ENCODE results near the gene PTMS. TPM values are rescaled to one million over a fixed set of nuclear protein-coding genes. Genes with fewer than 3 reads are reported as not detected.
A peak's percentile ranks its signal among the peaks of the same experiment; 100 is the strongest.
"Not testable (repeated sequence)": the region's sequence is repeated elsewhere in the genome, so short reads cannot be mapped to it uniquely, and the experiment has no call there.

PTMS gene
- total and polyA plus RNA-seq, 2 donors (not counting 1 experiment from before 2014, with no cell fraction given), result 63.6 to 312 TPM

- Histone ChIP-seq H3K27ac (ENCODE audit: insufficient read depth, low read length) (no peak overlapping the region), H3K4me3 (replicated peaks in 1 of 4; ENCODE audit: control extremely low read depth in 1 of 4, insufficient read depth in 1 of 4, low read depth in 3 of 4, low read length in 4 of 4) (no peak overlapping the region), H3K4me2 (ENCODE audit: extremely low read depth, insufficient read depth, low read length) (peak overlapping the region; percentile 4), H3K36me3 (ENCODE audit: control insufficient read depth, insufficient read depth, low read length) (peaks cover 5% of the 10 kb centered on the region), H3K4me1 (ENCODE audit: control insufficient read depth, extremely low read depth, insufficient read depth, low read length) (peaks cover 6% of the 10 kb centered on the region), H3K27me3 (ENCODE audit: control insufficient read depth, insufficient read depth, low read length) (no peaks in the 10 kb centered on the region), H3K79me2 (ENCODE audit: control insufficient read depth, insufficient read depth, low read length) (no peaks in the 10 kb centered on the region), H3K9me3 (ENCODE audit: control insufficient read depth, insufficient read depth, low read depth, low read length) (no peaks in the 10 kb centered on the region), H2AFZ (ENCODE audit: low read length) (no peak overlapping the region), H4K20me1 (ENCODE audit: control insufficient read depth, extremely low read depth, insufficient read depth, low read length) (no peaks in the 10 kb centered on the region), H3K9ac (ENCODE audit: insufficient read depth, low read length) (no peak overlapping the region)
- DNase-seq (ENCODE audit: low read depth in 2 of 2), result peak; percentile 58 to 65
- peak; percentile 69 to 77 for TF ChIP-seq CTCF (conservative IDR thresholded peaks at IDR 0.05 in 1 of 2, IDR thresholded peaks at IDR 0.05 in 1 of 2; ENCODE audit: low read depth in 1 of 2, low read length in 2 of 2)
- TF ChIP-seq EZH2 (IDR thresholded peaks at IDR 0.05; ENCODE audit: low read length, missing control alignments), result no peak
Measured at GRCh38 chr12:6735448-6736191, 30.5 kb upstream of the PTMS start.

GRCh38 chr12:6736754-6737153 is 29.4 kb upstream of the PTMS start:
- Histone ChIP-seq H3K4me2 (ENCODE audit: extremely low read depth, insufficient read depth, low read length) (no peak overlapping the region), H3K4me1 (ENCODE audit: control insufficient read depth, extremely low read depth, insufficient read depth, low read length) (peaks cover 6% of the 10 kb centered on the region), H3K27me3 (ENCODE audit: control insufficient read depth, insufficient read depth, low read length) (no peaks in the 10 kb centered on the region), H2AFZ (ENCODE audit: low read length) (no peak overlapping the region), H4K20me1 (ENCODE audit: control insufficient read depth, extremely low read depth, insufficient read depth, low read length) (no peaks in the 10 kb centered on the region), H3K27ac (ENCODE audit: insufficient read depth, low read length) (no peak overlapping the region), H3K36me3 (ENCODE audit: control insufficient read depth, insufficient read depth, low read length) (peaks cover 1% of the 10 kb centered on the region), H3K9me3 (ENCODE audit: control insufficient read depth, insufficient read depth, low read depth, low read length) (no peaks in the 10 kb centered on the region), H3K9ac (ENCODE audit: insufficient read depth, low read length) (no peak overlapping the region), H3K79me2 (ENCODE audit: control insufficient read depth, insufficient read depth, low read length) (no peaks in the 10 kb centered on the region), H3K4me3 (replicated peaks in 1 of 4; ENCODE audit: control extremely low read depth in 1 of 4, insufficient read depth in 1 of 4, low read depth in 3 of 4, low read length in 4 of 4) (no peak overlapping the region)
- no peak for DNase-seq (ENCODE audit: low read depth in 2 of 2)
- no peak for TF ChIP-seq EZH2 (IDR thresholded peaks at IDR 0.05; ENCODE audit: low read length, missing control alignments)
- no peak for TF ChIP-seq CTCF (conservative IDR thresholded peaks at IDR 0.05 in 1 of 2, IDR thresholded peaks at IDR 0.05 in 1 of 2; ENCODE audit: low read depth in 1 of 2, low read length in 2 of 2)

GRCh38 chr12:6742080-6742479 is 24.1 kb upstream of the PTMS start:
- not testable (repeated sequence) for H3K27ac ChIP-seq (ENCODE audit: insufficient read depth, low read length); H3K4me1 ChIP-seq (ENCODE audit: control insufficient read depth, extremely low read depth, insufficient read depth, low read length); H4K20me1 ChIP-seq (ENCODE audit: control insufficient read depth, extremely low read depth, insufficient read depth, low read length); H3K4me2 ChIP-seq (ENCODE audit: extremely low read depth, insufficient read depth, low read length); H3K79me2 ChIP-seq (ENCODE audit: control insufficient read depth, insufficient read depth, low read length); H3K36me3 ChIP-seq (ENCODE audit: control insufficient read depth, insufficient read depth, low read length); H3K4me3 ChIP-seq (replicated peaks in 1 of 4; ENCODE audit: control extremely low read depth in 1 of 4, insufficient read depth in 1 of 4, low read depth in 3 of 4, low read length in 4 of 4); H3K9me3 ChIP-seq (ENCODE audit: control insufficient read depth, insufficient read depth, low read depth, low read length); H3K27me3 ChIP-seq (ENCODE audit: control insufficient read depth, insufficient read depth, low read length); DNase-seq (ENCODE audit: low read depth in 2 of 2); H2AFZ ChIP-seq (ENCODE audit: low read length); H3K9ac ChIP-seq (ENCODE audit: insufficient read depth, low read length)

Data from fibroblast of lung (primary cell).